Measurements from ENCODE around the gene SEMA4C.
"Not testable (repeated sequence)": the region's sequence is repeated elsewhere in the genome, so short reads cannot be mapped to it uniquely, and the experiment has no call there.

SEMA4C gene

DNA sequence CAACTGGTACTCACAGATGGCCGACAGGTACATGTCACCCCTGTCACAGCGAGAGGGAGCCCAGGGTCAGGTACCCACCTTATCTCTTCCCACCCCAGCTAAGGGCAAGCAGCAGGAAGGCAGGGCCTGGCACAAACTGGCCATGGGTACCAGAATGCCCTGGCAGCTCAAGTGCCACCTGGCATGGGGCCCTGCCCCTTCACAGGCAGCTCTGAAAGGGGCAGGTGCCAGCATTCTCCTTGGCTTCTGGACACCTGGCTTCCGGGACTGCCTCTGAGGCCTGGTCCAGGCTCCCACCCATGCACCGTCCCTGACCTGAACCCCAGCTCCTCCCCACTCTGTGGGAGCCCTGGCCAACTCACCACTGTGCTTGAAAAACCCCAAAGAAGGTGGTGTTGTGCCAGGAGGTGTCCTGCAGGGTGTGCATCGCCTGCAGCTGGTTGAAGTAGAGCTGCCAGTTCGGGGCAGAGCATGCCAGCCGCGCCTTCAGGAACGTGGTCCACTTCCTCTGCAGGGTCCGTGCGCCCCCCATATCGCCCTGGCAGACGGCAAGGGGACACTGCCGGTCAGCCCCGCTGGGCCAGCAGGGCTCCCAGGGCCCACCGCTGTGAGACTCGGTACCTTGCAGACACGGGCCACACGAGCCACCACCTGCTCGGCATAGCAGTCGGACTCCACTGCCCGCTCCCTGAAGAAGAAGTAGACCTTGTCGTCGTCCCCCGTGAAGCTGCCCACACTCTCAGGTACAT is 5.4 kb downstream of the SEMA4C start:
- Histone ChIP-seq H3K27ac (no peak overlapping the region), H3K4me3 (ENCODE audit: low read depth, low read length) (no peak overlapping the region), H3K27me3 (replicated peaks) (no peaks in the 10 kb centered on the region), H3K36me3 (replicated peaks) (peaks cover 68% of the 10 kb centered on the region)
- no peak for DNase-seq
- in situ Hi-C loops (cut with HindIII; ENCODE audit: low pct_ligation_motif_present, low sequenced_read_pairs) = no loop called here
- TF ChIP-seq, protein P1, sequence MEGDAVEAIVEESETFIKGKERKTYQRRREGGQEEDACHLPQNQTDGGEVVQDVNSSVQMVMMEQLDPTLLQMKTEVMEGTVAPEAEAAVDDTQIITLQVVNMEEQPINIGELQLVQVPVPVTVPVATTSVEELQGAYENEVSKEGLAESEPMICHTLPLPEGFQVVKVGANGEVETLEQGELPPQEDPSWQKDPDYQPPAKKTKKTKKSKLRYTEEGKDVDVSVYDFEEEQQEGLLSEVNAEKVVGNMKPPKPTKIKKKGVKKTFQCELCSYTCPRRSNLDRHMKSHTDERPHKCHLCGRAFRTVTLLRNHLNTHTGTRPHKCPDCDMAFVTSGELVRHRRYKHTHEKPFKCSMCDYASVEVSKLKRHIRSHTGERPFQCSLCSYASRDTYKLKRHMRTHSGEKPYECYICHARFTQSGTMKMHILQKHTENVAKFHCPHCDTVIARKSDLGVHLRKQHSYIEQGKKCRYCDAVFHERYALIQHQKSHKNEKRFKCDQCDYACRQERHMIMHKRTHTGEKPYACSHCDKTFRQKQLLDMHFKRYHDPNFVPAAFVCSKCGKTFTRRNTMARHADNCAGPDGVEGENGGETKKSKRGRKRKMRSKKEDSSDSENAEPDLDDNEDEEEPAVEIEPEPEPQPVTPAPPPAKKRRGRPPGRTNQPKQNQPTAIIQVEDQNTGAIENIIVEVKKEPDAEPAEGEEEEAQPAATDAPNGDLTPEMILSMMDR (IDR thresholded peaks at IDR 0.05; ENCODE audit: low read depth, low read length, missing control alignments) = no peak

- in situ Hi-C loops (cut with HindIII; ENCODE audit: low pct_ligation_motif_present, low sequenced_read_pairs) = no loop called here
- H3K4me3 ChIP-seq (ENCODE audit: low read depth, low read length) = no peak overlapping the region
- no peaks in the 10 kb centered on the region for H3K27me3 ChIP-seq (replicated peaks)
- DNase-seq = no peak
- H3K27ac ChIP-seq = no peak overlapping the region
- peaks cover 68% of the 10 kb centered on the region for H3K36me3 ChIP-seq (replicated peaks)
- TF ChIP-seq, protein P1 (IDR thresholded peaks at IDR 0.05; ENCODE audit: low read depth, low read length, missing control alignments) = no peak
Observed at GRCh38 chr2:96863575-96864342, 6.1 kb downstream of the SEMA4C start.

- DNase-seq; H3K27me3 ChIP-seq (replicated peaks); in situ Hi-C loops (cut with HindIII; ENCODE audit: low pct_ligation_motif_present, low sequenced_read_pairs); H3K27ac ChIP-seq; H3K4me3 ChIP-seq (ENCODE audit: low read depth, low read length): not testable (repeated sequence)
- peaks cover 68% of the 10 kb centered on the region for H3K36me3 ChIP-seq (replicated peaks)
Observed at GRCh38 chr2:96863056-96863455, 6.8 kb downstream of the SEMA4C start.

GRCh38 chr2:96861074-96861473 is 8.8 kb downstream of the SEMA4C start:
- in situ Hi-C loops (cut with HindIII; ENCODE audit: low pct_ligation_motif_present, low sequenced_read_pairs) = no loop called here
- TF ChIP-seq, protein P1 (IDR thresholded peaks at IDR 0.05; ENCODE audit: low read depth, low read length, missing control alignments) = no peak
- H3K27ac ChIP-seq = no peak overlapping the region
- H3K4me3 ChIP-seq (ENCODE audit: low read depth, low read length) = no peak overlapping the region
- DNase-seq = no peak
- H3K36me3 ChIP-seq (replicated peaks) = peaks cover 58% of the 10 kb centered on the region
- no peaks in the 10 kb centered on the region for H3K27me3 ChIP-seq (replicated peaks)

GRCh38 chr2:96860065-96861029 is 9.5 kb downstream of the SEMA4C start:
- Histone ChIP-seq H3K36me3 (replicated peaks) (peaks cover 50% of the 10 kb centered on the region), H3K27me3 (replicated peaks) (no peaks in the 10 kb centered on the region), H3K27ac (no peak overlapping the region), H3K4me3 (ENCODE audit: low read depth, low read length) (no peak overlapping the region)
- DNase-seq = no peak
- TF ChIP-seq, protein P1 (IDR thresholded peaks at IDR 0.05; ENCODE audit: low read depth, low read length, missing control alignments) = no peak
- in situ Hi-C loops (cut with HindIII; ENCODE audit: low pct_ligation_motif_present, low sequenced_read_pairs) = no loop called here
